Measurements from ENCODE around the gene SEMA3A.

Gene SEMA3A

DNA sequence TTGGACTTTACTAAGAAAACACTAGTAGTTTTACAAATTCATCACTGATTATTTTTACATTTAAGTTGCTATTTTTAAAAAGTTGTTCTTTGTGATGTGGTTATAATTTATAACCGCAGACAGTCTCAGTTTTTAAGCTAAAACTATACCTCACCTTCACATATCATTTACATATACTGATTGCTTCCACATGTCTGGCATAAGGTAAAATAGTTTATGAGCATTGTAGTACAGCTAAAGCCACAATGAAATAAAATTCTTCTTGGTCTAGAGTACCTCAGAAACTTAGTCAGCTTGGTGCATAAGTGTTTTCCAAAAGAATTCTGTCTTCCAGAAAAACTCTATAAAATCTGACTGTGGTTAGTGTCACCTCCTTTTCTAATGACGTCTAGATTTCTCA is 13.0 kb downstream of the SEMA3A start:
- H3K36me3 Mint-ChIP-seq (ENCODE audit: low read depth): no peaks in the 10 kb centered on the region
- no peaks in the 10 kb centered on the region for H3K27me3 Mint-ChIP-seq (ENCODE audit: low read depth, poor library complexity)
- TF ChIP-seq CTCF (IDR thresholded peaks at IDR 0.05): no peak
- DNase-seq: no peak
- no peaks in the 10 kb centered on the region for H3K4me1 Mint-ChIP-seq
- no peak overlapping the region for H3K4me3 Mint-ChIP-seq
- H3K9me3 Mint-ChIP-seq: no peaks in the 10 kb centered on the region
- peak overlapping the region; percentile 51 for H3K27ac Mint-ChIP-seq

DNA sequence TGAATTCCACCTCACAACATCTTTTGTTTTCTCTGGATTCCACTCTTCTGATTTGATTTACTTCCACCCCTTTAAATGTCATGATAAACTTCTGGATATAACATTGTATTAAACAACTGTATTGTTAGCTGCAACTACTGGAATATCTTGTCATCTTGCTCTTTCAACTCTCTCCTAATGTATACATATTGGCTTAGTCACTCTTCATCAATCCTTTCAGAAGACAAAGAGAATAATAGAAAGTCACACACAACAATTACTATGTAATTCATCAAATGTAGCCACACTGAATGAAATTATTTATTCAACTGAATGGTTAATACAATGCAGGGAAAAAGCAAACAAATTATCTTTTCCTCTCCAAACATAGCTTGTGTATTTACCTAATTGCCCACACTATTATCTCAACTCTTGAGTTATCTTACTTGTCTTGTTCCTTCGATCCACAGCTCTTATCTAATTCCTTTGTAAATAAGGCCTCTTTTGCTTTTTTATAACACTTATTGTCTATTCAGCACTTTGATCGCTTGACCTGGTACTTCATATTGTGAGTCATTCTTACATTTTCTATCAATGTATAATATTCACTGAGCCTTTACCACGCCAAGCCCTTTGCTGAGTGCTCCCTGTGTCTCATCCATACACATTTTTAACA is 16.7 kb downstream of the SEMA3A start:
- no peaks in the 10 kb centered on the region for H3K4me1 Mint-ChIP-seq
- H3K9me3 Mint-ChIP-seq: peaks cover 18% of the 10 kb centered on the region
- TF ChIP-seq CTCF (IDR thresholded peaks at IDR 0.05): no peak
- no peak for DNase-seq
- H3K27ac Mint-ChIP-seq: no peak overlapping the region
- H3K27me3 Mint-ChIP-seq (ENCODE audit: low read depth, poor library complexity): no peaks in the 10 kb centered on the region
- H3K4me3 Mint-ChIP-seq: no peak overlapping the region
- H3K36me3 Mint-ChIP-seq (ENCODE audit: low read depth): peaks cover 13% of the 10 kb centered on the region

DNA sequence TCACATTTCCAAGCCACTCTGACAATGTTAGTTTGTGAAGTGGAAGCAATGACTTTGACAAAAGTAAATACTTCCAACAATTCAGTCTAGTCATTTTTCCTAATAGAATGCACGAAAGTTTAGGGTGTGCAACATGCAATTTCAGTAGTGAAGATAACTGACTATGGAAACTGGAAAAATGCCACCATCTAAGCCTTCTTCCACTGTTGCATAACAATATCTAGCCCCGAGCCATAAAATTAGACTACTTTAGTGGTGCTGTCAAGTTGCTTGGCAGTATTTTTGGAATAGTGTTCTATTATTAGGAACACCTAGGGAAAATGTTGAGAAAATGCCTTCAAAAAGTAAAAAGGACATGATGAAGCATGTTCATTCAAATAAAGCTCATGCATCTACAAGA is 17.9 kb downstream of the SEMA3A start:
- DNase-seq: no peak
- no peaks in the 10 kb centered on the region for H3K4me1 Mint-ChIP-seq
- H3K9me3 Mint-ChIP-seq: peaks cover 23% of the 10 kb centered on the region
- H3K27ac Mint-ChIP-seq: no peak overlapping the region
- TF ChIP-seq CTCF (IDR thresholded peaks at IDR 0.05): no peak
- H3K36me3 Mint-ChIP-seq (ENCODE audit: low read depth): peaks cover 13% of the 10 kb centered on the region
- peaks cover 7% of the 10 kb centered on the region for H3K27me3 Mint-ChIP-seq (ENCODE audit: low read depth, poor library complexity)
- no peak overlapping the region for H3K4me3 Mint-ChIP-seq

- no peak overlapping the region for H3K27ac Mint-ChIP-seq
- H3K27me3 Mint-ChIP-seq (ENCODE audit: low read depth, poor library complexity): peaks cover 7% of the 10 kb centered on the region
- peaks cover 13% of the 10 kb centered on the region for H3K36me3 Mint-ChIP-seq (ENCODE audit: low read depth)
- no peaks in the 10 kb centered on the region for H3K4me1 Mint-ChIP-seq
- no peak for TF ChIP-seq CTCF (IDR thresholded peaks at IDR 0.05)
- DNase-seq: no peak
- H3K9me3 Mint-ChIP-seq: peaks cover 23% of the 10 kb centered on the region
- H3K4me3 Mint-ChIP-seq: no peak overlapping the region
Measured at GRCh38 chr7:84175461-84175860, 19.1 kb downstream of the SEMA3A start.

GRCh38 chr7:84170646-84171045 is 23.9 kb downstream of the SEMA3A start:
- no peak overlapping the region for H3K4me3 Mint-ChIP-seq
- TF ChIP-seq CTCF (IDR thresholded peaks at IDR 0.05): no peak
- H3K27ac Mint-ChIP-seq: no peak overlapping the region
- DNase-seq: no peak
- H3K36me3 Mint-ChIP-seq (ENCODE audit: low read depth): peaks cover 13% of the 10 kb centered on the region
- H3K27me3 Mint-ChIP-seq (ENCODE audit: low read depth, poor library complexity): peaks cover 7% of the 10 kb centered on the region
- H3K4me1 Mint-ChIP-seq: no peaks in the 10 kb centered on the region
- H3K9me3 Mint-ChIP-seq: peaks cover 23% of the 10 kb centered on the region

DNA sequence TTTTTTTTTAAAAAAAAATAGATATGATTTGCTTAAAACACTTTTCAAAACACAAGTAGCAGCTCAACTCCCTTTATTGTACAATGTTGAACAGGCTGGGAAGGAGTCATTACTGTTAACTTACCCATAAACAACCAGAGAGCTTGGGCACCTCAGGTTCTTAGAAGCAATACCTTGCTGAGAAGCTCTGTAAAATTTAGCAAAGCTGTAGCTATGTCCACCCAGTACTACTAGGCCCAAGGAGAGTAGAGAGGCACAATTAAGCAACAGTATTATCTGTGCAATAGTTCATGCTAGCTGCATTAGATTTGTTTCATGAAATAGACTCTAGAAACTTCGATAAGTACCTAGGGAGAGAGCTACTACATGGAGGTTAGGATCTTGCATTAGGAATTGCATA is 32.0 kb downstream of the SEMA3A start:
- H3K4me1 Mint-ChIP-seq: peaks cover 4% of the 10 kb centered on the region
- TF ChIP-seq CTCF (IDR thresholded peaks at IDR 0.05): no peak
- no peaks in the 10 kb centered on the region for H3K36me3 Mint-ChIP-seq (ENCODE audit: low read depth)
- H3K27ac Mint-ChIP-seq: no peak overlapping the region
- H3K27me3 Mint-ChIP-seq (ENCODE audit: low read depth, poor library complexity): no peaks in the 10 kb centered on the region
- DNase-seq: no peak
- no peak overlapping the region for H3K4me3 Mint-ChIP-seq
- no peaks in the 10 kb centered on the region for H3K9me3 Mint-ChIP-seq

All from nephron progenitor cell (in vitro differentiated cells).